Peyer's patch (tissue), 4 donors: ENCODE results near the gene LRFN4. TPM values are rescaled to one million over a fixed set of nuclear protein-coding genes. Genes with fewer than 3 reads are reported as not detected.

Experiments
- DNase-seq, 3 donors: peaks; one replicate each; pipeline ENCODE4 v3.0.0-alpha.2; 2017 to 2019
- H3K27ac ChIP-seq, 4 donors: fragments of 200-600 bp; sonication (generic); one replicate each; pipeline ENCODE4 v1.5.1; 2016 to 2019
- H3K27me3 ChIP-seq, 2 donors: fragments of 200-600 bp; sonication (generic); one replicate each; pipeline ENCODE4 v1.5.1; 2019
- H3K36me3 ChIP-seq, 3 donors: fragments of 200-600 bp; sonication (generic); one replicate each; pipeline ENCODE4 v1.5.1; 2016 to 2019
- H3K4me1 ChIP-seq, 4 donors: fragments of 200-600 bp; sonication (generic); one replicate each; pipeline ENCODE4 v1.5.1; 2016 to 2019
- H3K4me3 ChIP-seq, 4 donors: fragments of 200-600 bp; sonication (generic); 1 replicate in 3 of 4; 2 replicates in 1 of 4; pipeline ENCODE4 v1.5.1; 2016 to 2019; ENCODE audit warnings: mild to moderate bottlenecking in 1 of 4
- H3K9me3 ChIP-seq, 4 donors: fragments of 200-600 bp; sonication (generic); one replicate each; pipeline ENCODE4 v1.5.1; 2016 to 2019; ENCODE audit warnings: mild to moderate bottlenecking in 1 of 4
- CTCF ChIP-seq, 6 experiments: fragments of 450-650 bp in 4 of 6; fragments of 200-600 bp in 2 of 6; sonication (generic) in 1 of 6; IDR thresholded peaks; one replicate each; pipeline ENCODE4 v1.5.1; 2017 to 2019; ENCODE audit warnings: antibody characterized with exemption in 6 of 6, mild to moderate bottlenecking in 3 of 6, moderate library complexity in 1 of 6
- POLR2A ChIP-seq, 2 donors: fragments of 450-650 bp; IDR thresholded peaks; one replicate each; pipeline ENCODE4 v1.5.1; 2017; ENCODE audit warnings: antibody characterized with exemption in 2 of 2, mild to moderate bottlenecking in 2 of 2, moderate library complexity in 2 of 2
- total RNA-seq, 4 donors: library from RNA; depleted of rRNA; stranded (reverse); fragments of >200 nt; gene quantifications; one replicate each; pipeline ENCODE4 v1.1.0, GENCODE V29; 2016

The LRFN4 gene
- total RNA-seq, 4 donors from 2014 or later = 2.5 to 9.0 (median 4.3) TPM

GRCh38 chr11:66845876-66846212, 11.0 kb upstream of the LRFN4 start:
- Histone ChIP-seq H3K27me3 (no peaks in the 10 kb centered on the region), H3K4me3 (no peak overlapping the region), H3K36me3 (peaks cover 0 to 54% (median 0%) of the 10 kb centered on the region in 3 donors), H3K4me1 (peaks cover 0 to 25% (median 17%) of the 10 kb centered on the region in 4 donors), H3K9me3 (no peaks in the 10 kb centered on the region), H3K27ac (no peak overlapping the region)
- DNase-seq = no peak
- TF ChIP-seq CTCF (IDR thresholded peaks at IDR 0.05) (no peak), POLR2A (IDR thresholded peaks at IDR 0.05) (no peak)

DNA sequence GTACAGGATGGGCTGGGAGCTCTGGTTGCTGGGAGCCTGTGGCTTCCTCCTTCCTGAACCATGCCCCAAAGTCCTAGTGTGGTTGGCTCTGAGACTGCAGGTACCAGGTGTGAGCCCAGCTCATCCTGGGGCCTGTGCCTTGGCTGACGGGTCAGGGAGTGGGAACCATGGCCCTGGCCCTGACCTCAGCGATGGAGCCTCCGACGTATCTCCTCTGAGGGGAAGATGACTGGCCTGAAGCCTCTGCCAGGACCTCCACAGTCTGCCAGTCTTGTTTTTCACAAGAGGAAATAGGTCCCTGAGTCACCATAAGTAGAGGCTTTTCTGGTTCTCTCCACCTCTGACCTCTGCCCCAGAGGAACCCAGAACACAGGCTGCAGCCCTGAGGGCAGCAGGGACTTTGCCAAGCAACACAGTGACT, 10.2 kb upstream of the LRFN4 start:
- H3K9me3 ChIP-seq = no peaks in the 10 kb centered on the region
- DNase-seq = peak in 1 of 3 donors; percentile 37
- peaks cover 0 to 19% (median 16%) of the 10 kb centered on the region in 4 donors for H3K4me1 ChIP-seq
- no peaks in the 10 kb centered on the region for H3K27me3 ChIP-seq
- no peak overlapping the region for H3K4me3 ChIP-seq
- H3K27ac ChIP-seq = no peak overlapping the region
- peaks cover 0 to 54% (median 0%) of the 10 kb centered on the region in 3 donors for H3K36me3 ChIP-seq
- TF ChIP-seq POLR2A (IDR thresholded peaks at IDR 0.05) (no peak), CTCF (IDR thresholded peaks at IDR 0.05) (no peak)

DNA sequence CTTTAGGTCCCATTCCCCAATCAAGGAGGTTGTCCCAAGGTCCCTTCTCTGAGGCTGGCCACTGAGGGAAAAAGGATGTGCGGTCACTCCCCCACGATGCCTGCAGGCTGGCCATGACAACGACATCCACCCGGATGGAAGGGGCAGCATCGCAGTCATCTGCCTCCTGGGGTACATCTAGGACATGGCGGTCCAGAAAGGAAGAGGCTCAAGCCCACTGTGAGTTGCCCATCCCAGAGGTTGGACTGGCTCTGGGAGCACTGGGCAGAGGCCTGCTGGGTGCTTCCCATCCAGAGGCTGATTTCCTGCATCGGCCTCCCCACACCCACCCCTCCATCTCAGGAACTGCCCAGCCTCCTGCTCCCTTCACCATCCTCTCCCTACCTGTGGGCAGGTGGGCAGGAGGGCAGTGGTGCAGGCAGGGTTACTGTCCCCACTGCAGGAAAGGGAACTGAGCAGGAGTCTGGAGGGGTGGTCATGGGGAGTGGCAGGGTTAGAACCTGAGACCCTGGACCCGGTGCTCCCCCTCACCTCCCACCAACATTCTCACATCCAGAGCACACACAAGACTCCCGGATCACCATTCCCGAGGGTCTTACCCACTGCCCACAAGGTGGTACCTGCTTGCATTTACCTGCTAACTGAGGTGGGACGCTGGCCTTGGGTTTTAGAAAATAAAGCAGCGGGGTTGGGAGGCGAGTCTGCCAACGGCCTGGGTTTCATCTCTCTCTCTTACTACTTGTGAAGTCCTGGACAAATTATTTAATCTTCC, 9.2 kb upstream of the LRFN4 start:
- DNase-seq = peak in 1 of 3 donors; percentile 36
- no peak overlapping the region for H3K27ac ChIP-seq
- H3K9me3 ChIP-seq = no peaks in the 10 kb centered on the region

GRCh38 chr11:66848671-66849500, 8.0 kb upstream of the LRFN4 start:
- Histone ChIP-seq H3K27ac (no peak overlapping the region), H3K4me3 (no peak overlapping the region), H3K4me1 (peaks cover 0 to 11% (median 8%) of the 10 kb centered on the region in 4 donors), H3K27me3 (no peaks in the 10 kb centered on the region), H3K9me3 (no peaks in the 10 kb centered on the region), H3K36me3 (peaks cover 0 to 54% (median 0%) of the 10 kb centered on the region in 3 donors)
- no peak for TF ChIP-seq POLR2A (IDR thresholded peaks at IDR 0.05)
- no peak for TF ChIP-seq CTCF (IDR thresholded peaks at IDR 0.05)
- peak in 2 of 3 donors; percentile 39 to 43 for DNase-seq

More for the DNA sequence above, 9.2 kb upstream of the LRFN4 start:
- Histone ChIP-seq H3K4me1 (peaks cover 0 to 13% (median 10%) of the 10 kb centered on the region in 4 donors), H3K27me3 (no peaks in the 10 kb centered on the region), H3K36me3 (peaks cover 0 to 54% (median 0%) of the 10 kb centered on the region in 3 donors), H3K4me3 (no peak overlapping the region)
- TF ChIP-seq POLR2A (IDR thresholded peaks at IDR 0.05) = no peak
- no peak for TF ChIP-seq CTCF (IDR thresholded peaks at IDR 0.05)

DNA sequence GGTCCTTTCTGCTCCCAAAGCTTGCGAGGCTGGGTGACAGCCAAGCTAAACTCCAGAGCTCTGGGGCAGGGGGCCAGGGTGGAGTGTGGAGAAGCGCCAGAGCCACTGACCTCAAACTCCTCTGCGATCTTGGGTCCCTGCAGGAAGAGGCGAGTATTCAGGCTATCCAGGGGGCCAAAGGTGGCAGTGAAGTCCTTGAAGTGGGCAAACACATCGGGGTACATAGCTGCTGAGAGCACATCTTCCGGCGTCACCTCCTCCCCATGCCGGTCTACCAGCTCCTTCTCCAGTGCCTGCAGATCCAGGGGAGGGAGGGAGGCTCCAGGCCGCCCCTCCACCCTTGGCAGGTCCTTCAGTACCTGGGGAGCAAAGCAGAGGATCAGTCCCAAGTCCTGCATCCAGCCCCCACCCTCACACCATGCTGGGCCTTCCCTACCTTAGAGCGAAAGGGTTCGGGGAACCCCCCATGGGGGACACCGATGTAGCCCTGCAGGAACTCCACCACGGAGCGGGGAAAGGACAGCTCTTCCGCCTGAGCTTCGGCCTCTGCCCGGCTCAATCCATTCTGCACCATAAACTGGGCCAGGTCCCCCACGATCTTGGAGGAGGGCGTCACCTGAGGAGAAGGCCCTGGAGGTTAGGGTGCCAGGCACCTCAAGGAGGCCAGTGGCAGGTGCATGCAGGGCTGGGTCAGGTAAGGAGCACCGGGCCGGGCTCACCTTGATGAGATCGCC, 7.2 kb upstream of the LRFN4 start:
- peaks cover 0 to 3% (median 1%) of the 10 kb centered on the region in 4 donors for H3K4me1 ChIP-seq
- no peak overlapping the region for H3K27ac ChIP-seq
- H3K9me3 ChIP-seq = no peaks in the 10 kb centered on the region
- no peak overlapping the region for H3K4me3 ChIP-seq
- no peaks in the 10 kb centered on the region for H3K27me3 ChIP-seq
- peak in 1 of 3 donors; percentile 37 for DNase-seq
- TF ChIP-seq CTCF (IDR thresholded peaks at IDR 0.05) (no peak), POLR2A (IDR thresholded peaks at IDR 0.05) (no peak)
- H3K36me3 ChIP-seq = peaks cover 0 to 54% (median 0%) of the 10 kb centered on the region in 3 donors
